Duodenal mucosa (tissue), 2 donors: ENCODE data around the gene EIF4G3.
"Not testable (repeated sequence)": the region's sequence is repeated elsewhere in the genome, so short reads cannot be mapped to it uniquely, and the experiment has no call there.

ENCODE experiments used
- H3K27ac ChIP-seq: one replicate; pipeline ENCODE4 v1.7.0; 2013; ENCODE audit warnings: low read depth, low read length
- H3K27me3 ChIP-seq, 2 donors: one replicate each; pipeline ENCODE4 v1.7.0; 2013; ENCODE audit warnings: low read length in 2 of 2, control low read depth in 1 of 2; ENCODE audit not compliant: insufficient read depth in 2 of 2, control insufficient read depth in 1 of 2
- H3K36me3 ChIP-seq, 2 donors: one replicate each; pipeline ENCODE4 v1.7.0; 2013; ENCODE audit warnings: low read length in 2 of 2, control low read depth in 1 of 2; ENCODE audit not compliant: insufficient read depth in 2 of 2, control insufficient read depth in 1 of 2
- H3K4me1 ChIP-seq, 2 donors: one replicate each; pipeline ENCODE4 v1.7.0; 2013; ENCODE audit warnings: low read length in 2 of 2, control low read depth in 1 of 2; ENCODE audit not compliant: insufficient read depth in 2 of 2, control insufficient read depth in 1 of 2
- H3K4me3 ChIP-seq, 2 donors: one replicate each; pipeline ENCODE4 v1.7.0; 2013; ENCODE audit warnings: low read length in 2 of 2, low read depth in 1 of 2
- H3K9ac ChIP-seq, 2 donors: one replicate each; pipeline ENCODE4 v1.7.0; 2013; ENCODE audit warnings: low read length in 2 of 2, low read depth in 1 of 2
- H3K9me3 ChIP-seq, 2 donors: one replicate each; pipeline ENCODE4 v1.7.0; 2013; ENCODE audit warnings: low read length in 2 of 2, control low read depth in 1 of 2; ENCODE audit not compliant: control insufficient read depth in 1 of 2

EIF4G3 gene

DNA sequence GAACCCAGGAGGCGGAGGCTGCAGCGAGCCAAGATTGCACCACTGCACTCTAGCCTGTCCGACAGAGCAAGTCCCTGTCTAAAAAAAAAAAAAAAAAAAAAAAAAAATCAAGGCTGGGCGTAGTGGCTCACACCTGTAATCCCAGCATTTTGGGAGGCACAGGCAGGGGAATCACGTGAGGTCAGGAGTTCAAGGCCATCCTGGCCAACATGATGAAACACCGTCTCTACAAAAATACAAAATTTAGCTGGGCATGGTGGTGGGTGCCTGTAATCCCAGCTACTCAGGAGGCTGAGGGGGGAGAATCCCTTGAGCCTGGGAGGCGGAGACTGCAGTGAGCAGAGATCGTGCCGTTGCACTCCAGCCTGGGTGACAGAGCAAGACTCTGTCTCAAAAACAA lies 387.1 kb downstream of the EIF4G3 start:
- H3K36me3 ChIP-seq, H3K4me3 ChIP-seq, H3K9ac ChIP-seq, H3K27me3 ChIP-seq, H3K9me3 ChIP-seq, H3K27ac ChIP-seq: not testable (repeated sequence)
- peaks cover 10 to 13% of the 10 kb centered on the region in 2 donors for H3K4me1 ChIP-seq

DNA sequence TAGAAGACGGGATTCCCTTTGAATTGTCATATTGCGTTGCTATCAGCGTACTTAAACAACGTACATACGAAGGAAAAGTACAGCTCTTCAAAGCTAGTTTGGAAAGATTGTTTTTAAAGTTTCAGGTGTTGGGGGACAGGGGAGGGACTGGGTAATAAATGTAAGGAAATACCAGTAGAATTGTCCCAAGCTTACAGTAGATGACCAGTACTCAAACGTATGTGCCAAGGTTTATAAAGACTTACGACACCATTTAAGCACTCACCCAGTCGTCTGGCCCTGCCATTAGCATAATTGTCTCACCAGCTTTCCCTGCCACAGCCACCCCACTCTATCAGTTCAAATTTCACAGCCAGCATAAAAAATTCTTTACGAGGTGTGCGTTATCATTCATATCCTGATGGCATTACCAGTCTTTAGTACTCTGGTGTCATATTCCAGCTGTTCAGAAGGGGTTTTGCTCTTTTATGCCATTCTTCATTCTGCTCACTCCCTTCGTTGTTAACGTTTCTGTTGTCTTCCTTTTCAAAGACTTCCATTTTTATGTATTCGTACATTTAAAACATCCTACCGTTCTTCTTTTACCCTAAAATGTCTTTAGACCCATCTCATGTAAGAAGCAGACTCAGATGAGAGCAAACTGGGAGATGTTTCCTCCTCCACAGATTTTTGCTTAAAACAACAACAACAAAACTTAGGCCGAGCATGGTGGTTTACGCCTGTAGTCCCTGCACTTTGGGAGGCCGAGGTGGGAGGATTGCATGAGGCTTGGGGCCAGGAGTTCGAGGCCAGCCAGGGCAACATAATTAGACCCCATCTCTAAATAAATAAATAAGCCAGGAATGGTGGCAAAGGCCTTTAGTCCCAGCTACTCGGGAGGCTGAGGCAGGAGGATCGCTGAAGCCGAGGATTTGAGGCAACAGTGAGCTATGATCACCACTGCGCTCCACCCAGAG lies 388.6 kb downstream of the EIF4G3 start:
- Histone ChIP-seq H3K27me3 (no peaks in the 10 kb centered on the region), H3K4me3 (peak overlapping the region; percentile 73 to 98), H3K36me3 (no peaks in the 10 kb centered on the region), H3K27ac (peak overlapping the region; percentile 89), H3K9me3 (no peaks in the 10 kb centered on the region), H3K4me1 (peaks cover 11 to 13% of the 10 kb centered on the region in 2 donors), H3K9ac (peak overlapping the region; percentile 78 to 95)

DNA sequence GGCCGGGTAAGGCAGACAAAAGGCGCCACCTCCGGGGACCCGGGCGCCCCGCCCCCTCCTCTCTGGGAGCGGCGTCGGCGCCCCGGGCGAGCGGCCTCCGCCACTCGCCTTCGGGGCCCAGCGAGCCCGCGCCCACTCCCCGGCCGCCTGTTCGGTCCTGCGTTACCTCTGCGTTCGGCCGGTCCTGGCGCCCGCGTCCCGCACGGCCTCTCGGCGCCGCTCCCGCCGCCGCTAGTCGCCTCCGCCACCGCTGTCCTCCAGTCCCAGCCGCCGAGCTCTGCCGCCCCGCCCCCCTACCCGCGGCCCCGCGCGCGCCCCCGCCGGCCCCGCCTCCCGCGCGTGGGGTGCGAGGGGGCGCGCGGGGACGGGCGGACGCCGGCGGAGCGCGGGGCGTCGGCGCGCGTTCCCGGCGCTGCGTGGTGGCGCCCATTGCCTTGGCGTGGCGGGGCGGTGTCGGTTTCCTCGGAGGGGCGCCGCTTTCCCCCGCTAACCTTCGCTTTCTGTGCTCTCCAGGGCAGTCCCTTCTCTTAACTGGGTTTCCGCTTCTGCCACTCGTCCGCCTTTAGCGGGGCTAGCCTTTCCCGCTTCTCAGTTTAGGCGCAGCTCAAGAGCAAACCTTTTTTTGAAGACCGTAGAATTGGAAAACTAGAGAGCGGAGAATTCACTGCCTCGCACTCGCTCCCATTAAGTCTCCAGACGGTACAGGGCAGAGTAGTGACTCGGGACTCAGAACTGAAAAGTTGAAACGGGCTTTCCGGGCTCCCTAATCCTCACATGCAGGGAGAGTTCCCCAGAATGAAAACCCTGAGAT lies 389.5 kb downstream of the EIF4G3 start, which contains the start of gene HP1BP3:
Gene HP1BP3, minus strand, starts transcription at position 279 of the 811 bp plus-strand sequence. CDS start 6,867 bp downstream, outside the sequence.
- Histone ChIP-seq H3K27me3 (no peaks in the 10 kb centered on the region), H3K9ac (peak within 1 kb of the TSS; percentile 95), H3K36me3 (no peaks in the 10 kb centered on the region), H3K27ac (peak within 1 kb of the TSS; percentile 92), H3K4me3 (peak within 1 kb of the TSS; percentile 94 to 98), H3K4me1 (peaks cover 11 to 13% of the 10 kb centered on the region in 2 donors), H3K9me3 (no peaks in the 10 kb centered on the region)

DNA sequence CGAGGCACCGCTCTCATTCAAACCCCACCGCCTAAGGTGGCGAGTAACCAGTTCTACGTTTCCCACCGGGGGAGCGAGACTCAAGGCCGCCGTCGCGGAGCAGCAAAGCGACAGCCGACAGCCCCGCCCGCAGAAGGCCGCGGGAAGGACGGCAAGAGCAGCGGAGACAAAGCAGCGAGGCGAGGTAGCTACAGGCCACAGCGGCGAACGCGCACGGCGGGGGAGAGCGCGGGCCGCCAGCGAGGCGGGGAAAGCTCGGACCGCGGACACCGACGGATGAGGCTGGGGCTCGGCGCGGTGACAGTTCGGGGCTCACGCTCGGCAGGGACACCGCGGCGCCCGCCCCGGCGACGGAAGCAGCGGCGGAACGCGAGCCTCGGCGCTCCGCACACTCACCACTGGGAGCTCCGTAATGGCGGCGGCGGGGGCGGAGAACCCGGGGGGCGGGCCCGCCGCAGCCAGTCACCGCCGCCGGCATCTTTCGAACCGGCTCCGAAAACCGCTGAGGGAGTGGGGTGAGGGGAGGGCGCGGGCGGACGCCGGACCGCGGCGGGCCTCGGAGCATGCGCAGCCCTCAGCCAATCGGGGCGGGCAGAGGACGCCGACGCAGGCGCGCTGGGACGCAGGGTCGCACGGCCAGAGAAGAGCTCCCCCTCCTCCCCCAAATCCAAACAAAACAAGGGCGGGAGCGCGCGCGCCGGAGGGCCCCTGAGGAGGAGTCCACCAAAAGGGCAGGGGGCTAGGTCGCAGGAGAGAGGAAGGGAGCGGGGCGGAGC lies 390.3 kb downstream of the EIF4G3 start:
- peak overlapping the region; percentile 94 to 98 for H3K4me3 ChIP-seq
- peak overlapping the region; percentile 95 for H3K9ac ChIP-seq
- no peaks in the 10 kb centered on the region for H3K36me3 ChIP-seq
- no peaks in the 10 kb centered on the region for H3K9me3 ChIP-seq
- H3K27me3 ChIP-seq: no peaks in the 10 kb centered on the region
- peak overlapping the region; percentile 92 for H3K27ac ChIP-seq
- peaks cover 11 to 13% of the 10 kb centered on the region in 2 donors for H3K4me1 ChIP-seq

DNA sequence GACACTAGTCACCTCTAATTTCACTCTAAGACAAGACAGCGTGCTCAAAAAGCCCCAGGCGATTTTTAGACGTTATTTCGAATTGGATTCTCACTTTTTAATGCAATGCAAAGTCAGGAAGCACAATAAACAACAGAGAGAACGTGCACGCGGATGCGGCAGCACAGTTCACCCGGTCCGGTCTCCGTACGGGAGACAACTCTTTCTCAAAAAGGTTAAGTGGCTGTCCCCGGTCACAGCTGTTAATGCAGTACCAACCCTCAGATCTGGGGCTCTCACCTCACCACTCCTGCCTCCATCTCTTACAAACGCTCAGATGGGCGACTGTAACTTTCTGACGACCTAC lies 390.8 kb downstream of the EIF4G3 start:
- no peaks in the 10 kb centered on the region for H3K27me3 ChIP-seq
- H3K9me3 ChIP-seq: no peaks in the 10 kb centered on the region

DNA sequence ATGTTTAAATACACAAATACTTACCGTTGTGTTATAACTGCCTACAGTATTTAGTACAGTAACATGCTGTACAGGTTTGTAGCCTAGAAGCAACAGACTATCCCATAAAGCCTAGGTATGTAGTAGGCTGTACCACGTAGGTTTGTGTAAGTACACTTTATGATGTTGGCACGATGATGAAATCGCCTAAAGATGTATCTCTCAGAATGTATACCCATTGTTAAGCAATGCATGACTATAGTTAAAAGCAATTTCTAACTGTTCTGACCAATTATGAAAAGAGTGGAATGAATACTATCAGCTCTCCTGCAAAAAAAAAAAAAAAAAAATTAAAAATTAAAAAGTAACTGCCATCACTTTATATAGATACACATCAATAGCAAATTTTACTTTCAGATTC lies 401.0 kb downstream of the EIF4G3 start:
- Histone ChIP-seq H3K27ac (no peak overlapping the region), H3K9me3 (no peaks in the 10 kb centered on the region), H3K36me3 (peaks cover 26 to 60% of the 10 kb centered on the region in 2 donors), H3K9ac (no peak overlapping the region), H3K4me1 (no peaks in the 10 kb centered on the region), H3K27me3 (no peaks in the 10 kb centered on the region), H3K4me3 (no peak overlapping the region)

More for the DNA sequence above, 390.8 kb downstream of the EIF4G3 start:
- H3K4me3 ChIP-seq: peak overlapping the region; percentile 94 to 98
- H3K36me3 ChIP-seq: no peaks in the 10 kb centered on the region
- peak overlapping the region; percentile 89 for H3K27ac ChIP-seq
- peaks cover 11 to 13% of the 10 kb centered on the region in 2 donors for H3K4me1 ChIP-seq
- peak overlapping the region; percentile 95 for H3K9ac ChIP-seq

DNA sequence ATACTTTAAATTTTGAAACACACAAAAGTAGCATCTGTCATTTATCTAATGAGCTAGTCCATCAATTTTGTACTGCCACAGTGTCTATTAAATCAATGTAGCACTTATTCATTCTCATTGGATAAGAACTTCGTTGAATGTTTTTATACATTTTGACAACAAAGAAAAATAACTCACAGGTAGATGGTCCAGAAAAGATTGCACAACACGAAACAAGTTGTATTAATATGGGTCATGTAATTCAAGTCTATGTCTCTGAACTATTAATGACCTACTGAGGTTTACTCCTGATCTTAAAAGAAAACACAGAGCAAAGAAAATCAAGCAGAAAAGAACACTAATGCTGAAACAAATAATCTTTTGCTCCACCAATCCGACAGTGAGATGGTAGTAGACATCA lies 404.9 kb downstream of the EIF4G3 start:
- Histone ChIP-seq H3K9ac (no peak overlapping the region), H3K36me3 (peaks cover 35 to 91% of the 10 kb centered on the region in 2 donors), H3K27me3 (no peaks in the 10 kb centered on the region), H3K4me1 (no peaks in the 10 kb centered on the region), H3K27ac (no peak overlapping the region), H3K9me3 (no peaks in the 10 kb centered on the region), H3K4me3 (no peak overlapping the region)

DNA sequence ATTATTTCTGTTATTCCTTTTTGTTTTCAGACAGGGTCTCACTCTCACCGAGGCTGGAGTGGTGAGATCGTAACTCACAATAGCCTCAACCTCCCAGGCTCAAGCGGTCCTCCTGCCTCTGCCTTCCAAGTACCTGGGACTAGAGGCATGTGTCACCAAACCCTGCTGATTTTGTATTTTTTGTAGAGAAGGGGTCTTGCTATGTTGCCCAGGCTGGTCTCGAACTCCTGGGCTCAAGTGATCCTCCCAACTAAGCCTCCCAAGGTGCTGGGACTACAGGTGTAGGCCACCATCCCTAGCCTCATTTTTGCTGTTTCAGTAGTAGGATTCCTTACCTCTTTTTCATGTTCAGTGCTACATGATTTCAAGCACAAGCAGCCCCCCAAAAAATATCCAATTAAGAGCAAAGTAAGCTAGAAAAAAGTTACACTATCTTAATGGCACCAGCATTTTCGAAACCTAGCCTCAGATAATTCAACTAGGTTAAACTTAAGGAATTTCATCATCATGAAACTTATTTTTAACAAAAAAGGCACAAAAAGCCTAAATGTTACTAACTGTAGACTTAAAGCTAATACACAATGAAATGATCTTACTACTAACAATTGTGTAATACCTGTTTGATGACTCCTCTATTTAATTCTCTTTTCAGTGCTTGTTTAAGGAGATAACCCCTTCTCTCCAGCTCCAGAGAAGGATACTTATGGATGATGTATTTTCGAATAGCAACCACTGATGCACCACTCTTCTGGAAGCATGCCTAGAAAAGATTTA lies 406.2 kb downstream of the EIF4G3 start:
- Histone ChIP-seq H3K4me1 (no peaks in the 10 kb centered on the region), H3K9me3 (no peaks in the 10 kb centered on the region), H3K27ac (no peak overlapping the region), H3K36me3 (peaks cover 35 to 96% of the 10 kb centered on the region in 2 donors), H3K27me3 (no peaks in the 10 kb centered on the region), H3K9ac (no peak overlapping the region), H3K4me3 (no peak overlapping the region)

DNA sequence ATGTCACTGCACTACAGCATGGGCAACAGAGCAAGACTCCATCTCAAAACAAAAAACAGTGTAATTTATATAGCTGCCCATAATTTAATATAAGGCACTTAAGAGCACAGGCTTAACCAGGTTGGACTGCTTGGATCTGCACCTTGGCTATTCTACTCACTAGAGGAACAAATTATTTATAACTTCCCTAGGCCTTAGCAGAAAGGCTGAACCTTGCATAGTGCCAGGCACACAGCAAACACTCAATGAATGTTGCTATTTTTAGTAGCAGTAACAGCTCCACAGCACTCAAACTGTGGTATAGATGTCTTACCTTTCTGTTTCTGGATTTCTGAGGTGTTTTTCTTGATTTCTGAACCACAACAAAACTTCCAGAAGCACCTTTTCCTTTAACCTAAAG lies 409.4 kb downstream of the EIF4G3 start:
- H3K9me3 ChIP-seq: no peaks in the 10 kb centered on the region
- no peak overlapping the region for H3K9ac ChIP-seq
- H3K4me3 ChIP-seq: no peak overlapping the region
- no peaks in the 10 kb centered on the region for H3K27me3 ChIP-seq
- no peak overlapping the region for H3K27ac ChIP-seq
- no peaks in the 10 kb centered on the region for H3K4me1 ChIP-seq
- peaks cover 34 to 96% of the 10 kb centered on the region in 2 donors for H3K36me3 ChIP-seq
